ENCODE measurements around the gene AGO4. TPM values are rescaled to one million over a fixed set of nuclear protein-coding genes. Genes with fewer than 3 reads are reported as not detected.
"Not testable (repeated sequence)": the region's sequence is repeated elsewhere in the genome, so short reads cannot be mapped to it uniquely, and the experiment has no call there.

The AGO4 gene
- total and polyA plus RNA-seq, 4 donors, result 1.7 to 14.9 (median 7.3) TPM

DNA sequence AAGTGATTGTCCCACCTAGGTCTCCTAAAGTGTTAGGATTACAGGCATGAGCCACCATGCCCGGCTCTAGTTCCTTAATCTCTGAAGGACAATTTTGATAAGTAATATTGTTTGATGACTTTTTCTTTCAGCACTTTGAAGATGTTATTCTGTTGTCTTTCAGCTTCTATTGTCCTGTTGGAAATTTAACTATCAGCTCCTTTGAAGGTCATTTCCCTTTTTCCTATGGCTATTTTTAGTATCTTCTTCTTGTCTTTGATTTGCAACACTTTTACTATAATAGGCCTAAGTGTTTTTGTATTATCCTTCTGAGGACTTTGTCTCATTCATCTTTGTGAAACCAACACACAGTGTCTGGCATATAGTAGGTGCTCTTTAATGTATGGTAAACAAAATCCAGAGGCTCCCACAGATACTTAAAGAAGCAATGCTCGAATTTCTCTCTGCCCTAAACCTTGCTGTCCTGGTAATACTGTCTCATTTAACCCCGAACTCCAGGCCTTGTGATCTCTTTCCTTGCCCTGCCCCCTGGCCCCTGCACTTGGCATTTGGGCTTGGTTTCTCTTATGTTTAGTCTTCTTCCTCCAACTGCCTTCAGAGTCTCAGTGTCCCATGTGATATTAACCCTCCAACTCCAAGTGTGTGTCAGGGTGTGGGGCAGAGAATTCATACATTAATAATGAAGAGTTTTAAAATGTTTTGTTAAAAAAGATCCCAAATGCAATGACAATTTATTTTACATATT lies 56.2 kb downstream of the AGO4 start (continued):
- TF ChIP-seq, protein P1, sequence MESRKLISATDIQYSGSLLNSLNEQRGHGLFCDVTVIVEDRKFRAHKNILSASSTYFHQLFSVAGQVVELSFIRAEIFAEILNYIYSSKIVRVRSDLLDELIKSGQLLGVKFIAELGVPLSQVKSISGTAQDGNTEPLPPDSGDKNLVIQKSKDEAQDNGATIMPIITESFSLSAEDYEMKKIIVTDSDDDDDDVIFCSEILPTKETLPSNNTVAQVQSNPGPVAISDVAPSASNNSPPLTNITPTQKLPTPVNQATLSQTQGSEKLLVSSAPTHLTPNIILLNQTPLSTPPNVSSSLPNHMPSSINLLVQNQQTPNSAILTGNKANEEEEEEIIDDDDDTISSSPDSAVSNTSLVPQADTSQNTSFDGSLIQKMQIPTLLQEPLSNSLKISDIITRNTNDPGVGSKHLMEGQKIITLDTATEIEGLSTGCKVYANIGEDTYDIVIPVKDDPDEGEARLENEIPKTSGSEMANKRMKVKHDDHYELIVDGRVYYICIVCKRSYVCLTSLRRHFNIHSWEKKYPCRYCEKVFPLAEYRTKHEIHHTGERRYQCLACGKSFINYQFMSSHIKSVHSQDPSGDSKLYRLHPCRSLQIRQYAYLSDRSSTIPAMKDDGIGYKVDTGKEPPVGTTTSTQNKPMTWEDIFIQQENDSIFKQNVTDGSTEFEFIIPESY (IDR thresholded peaks at IDR 0.05), result no peak
- TF ChIP-seq NR2F2 (IDR thresholded peaks at IDR 0.05) (no peak), EGR1 (IDR thresholded peaks at IDR 0.05; ENCODE audit: low read depth in 2 of 2) (no peak), YY1 (IDR thresholded peaks at IDR 0.05) (no peak), RXRA (IDR thresholded peaks at IDR 0.05) (no peak), TAF1 (conservative IDR thresholded peaks at IDR 0.05) (no peak), FOXA1 (IDR thresholded peaks at IDR 0.05) (no peak), SP1 (IDR thresholded peaks at IDR 0.05) (no peak), HNF4G (IDR thresholded peaks at IDR 0.05) (no peak), HNF4A (conservative IDR thresholded peaks at IDR 0.05) (no peak)
- TF ChIP-seq, protein P2, sequence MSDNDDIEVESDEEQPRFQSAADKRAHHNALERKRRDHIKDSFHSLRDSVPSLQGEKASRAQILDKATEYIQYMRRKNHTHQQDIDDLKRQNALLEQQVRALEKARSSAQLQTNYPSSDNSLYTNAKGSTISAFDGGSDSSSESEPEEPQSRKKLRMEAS (IDR thresholded peaks at IDR 0.05), result no peak

DNA sequence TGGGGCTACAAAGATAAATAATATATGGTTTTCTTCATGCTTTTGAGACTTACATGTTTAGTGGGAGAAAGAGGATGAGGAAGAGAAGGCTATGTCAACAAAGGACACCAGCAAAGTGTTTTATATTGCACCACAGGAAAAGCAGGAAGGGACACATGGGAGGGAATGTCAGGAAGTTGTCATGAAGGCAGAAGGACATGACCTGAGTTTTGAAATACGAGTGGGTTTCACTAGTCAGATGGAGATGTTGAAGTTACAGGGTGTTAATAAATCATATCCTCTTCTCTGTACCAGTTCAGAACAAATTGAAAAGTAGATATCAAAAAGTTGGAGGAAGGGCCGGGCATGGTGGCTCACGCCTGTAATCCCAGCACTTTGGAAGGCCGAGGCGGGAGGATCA lies 57.0 kb downstream of the AGO4 start:
- H3K4me1 ChIP-seq (ENCODE audit: control insufficient read depth in 4 of 4, insufficient read depth in 4 of 4, low read length in 3 of 4), result peaks cover 0 to 3% (median 0%) of the 10 kb centered on the region in 4 donors
- DNase-seq (ENCODE audit: low spot score), result no peak
- TF ChIP-seq SP1 (IDR thresholded peaks at IDR 0.05) (no peak), JUND (IDR thresholded peaks at IDR 0.05) (no peak), TAF1 (conservative IDR thresholded peaks at IDR 0.05) (no peak)
- TF ChIP-seq, protein P3, sequence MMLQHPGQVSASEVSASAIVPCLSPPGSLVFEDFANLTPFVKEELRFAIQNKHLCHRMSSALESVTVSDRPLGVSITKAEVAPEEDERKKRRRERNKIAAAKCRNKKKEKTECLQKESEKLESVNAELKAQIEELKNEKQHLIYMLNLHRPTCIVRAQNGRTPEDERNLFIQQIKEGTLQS (IDR thresholded peaks at IDR 0.05), result no peak
- no peaks in the 10 kb centered on the region for H3K36me3 ChIP-seq (ENCODE audit: control insufficient read depth in 4 of 4, insufficient read depth in 3 of 4, low read depth in 1 of 4, low read length in 3 of 4)
- no peak overlapping the region for H3K4me3 ChIP-seq (ENCODE audit: low read depth in 1 of 3, low read length in 3 of 3)
- 83% methylated on average over 5 of the region's 5 CpGs for WGBS
- no peaks in the 10 kb centered on the region for H3K27me3 ChIP-seq (ENCODE audit: control insufficient read depth in 4 of 4, insufficient read depth in 4 of 4, low read length in 3 of 4)
- no peak overlapping the region for H3K9ac ChIP-seq (ENCODE audit: low read depth in 1 of 2, low read length in 2 of 2)
- no peaks in the 10 kb centered on the region for H3K9me3 ChIP-seq (ENCODE audit: control insufficient read depth in 4 of 4, low read length in 3 of 4)
- H3K27ac ChIP-seq (ENCODE audit: low read depth in 1 of 2, low read length in 2 of 2), result no peak overlapping the region

DNA sequence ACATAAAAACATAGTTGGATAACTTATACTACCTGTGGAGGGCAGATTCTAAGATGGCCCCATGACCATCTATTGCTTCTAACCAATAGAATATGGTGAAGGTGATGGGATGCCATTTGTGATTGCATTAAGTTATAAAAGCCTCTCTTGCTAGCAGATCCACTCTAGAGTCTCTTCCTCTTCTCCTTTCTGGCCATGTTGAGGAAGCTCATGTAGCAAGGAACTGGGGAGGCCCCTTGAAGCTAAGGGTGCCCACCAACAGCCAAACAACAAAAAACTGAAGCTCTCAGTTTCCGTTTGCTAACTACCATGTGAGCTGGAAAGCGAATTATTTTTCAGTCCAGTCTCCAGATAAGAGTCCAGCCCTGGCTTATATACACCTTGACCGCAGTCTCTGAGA lies 59.2 kb downstream of the AGO4 start:
- WGBS, result 82% methylated on average over 3 of the region's 3 CpGs
- Histone ChIP-seq H3K4me1 (ENCODE audit: control insufficient read depth in 4 of 4, insufficient read depth in 4 of 4, low read length in 3 of 4) (peaks cover 0 to 3% (median 0%) of the 10 kb centered on the region in 4 donors), H3K27me3 (ENCODE audit: control insufficient read depth in 4 of 4, insufficient read depth in 4 of 4, low read length in 3 of 4) (no peaks in the 10 kb centered on the region), H3K9ac (ENCODE audit: low read depth in 1 of 2, low read length in 2 of 2) (no peak overlapping the region), H3K9me3 (ENCODE audit: control insufficient read depth in 4 of 4, low read length in 3 of 4) (no peaks in the 10 kb centered on the region), H3K27ac (ENCODE audit: low read depth in 1 of 2, low read length in 2 of 2) (no peak overlapping the region), H3K36me3 (ENCODE audit: control insufficient read depth in 4 of 4, insufficient read depth in 3 of 4, low read depth in 1 of 4, low read length in 3 of 4) (no peaks in the 10 kb centered on the region), H3K4me3 (ENCODE audit: low read depth in 1 of 3, low read length in 3 of 3) (no peak overlapping the region)
- DNase-seq (ENCODE audit: low spot score), result no peak
- TF ChIP-seq, protein P4, sequence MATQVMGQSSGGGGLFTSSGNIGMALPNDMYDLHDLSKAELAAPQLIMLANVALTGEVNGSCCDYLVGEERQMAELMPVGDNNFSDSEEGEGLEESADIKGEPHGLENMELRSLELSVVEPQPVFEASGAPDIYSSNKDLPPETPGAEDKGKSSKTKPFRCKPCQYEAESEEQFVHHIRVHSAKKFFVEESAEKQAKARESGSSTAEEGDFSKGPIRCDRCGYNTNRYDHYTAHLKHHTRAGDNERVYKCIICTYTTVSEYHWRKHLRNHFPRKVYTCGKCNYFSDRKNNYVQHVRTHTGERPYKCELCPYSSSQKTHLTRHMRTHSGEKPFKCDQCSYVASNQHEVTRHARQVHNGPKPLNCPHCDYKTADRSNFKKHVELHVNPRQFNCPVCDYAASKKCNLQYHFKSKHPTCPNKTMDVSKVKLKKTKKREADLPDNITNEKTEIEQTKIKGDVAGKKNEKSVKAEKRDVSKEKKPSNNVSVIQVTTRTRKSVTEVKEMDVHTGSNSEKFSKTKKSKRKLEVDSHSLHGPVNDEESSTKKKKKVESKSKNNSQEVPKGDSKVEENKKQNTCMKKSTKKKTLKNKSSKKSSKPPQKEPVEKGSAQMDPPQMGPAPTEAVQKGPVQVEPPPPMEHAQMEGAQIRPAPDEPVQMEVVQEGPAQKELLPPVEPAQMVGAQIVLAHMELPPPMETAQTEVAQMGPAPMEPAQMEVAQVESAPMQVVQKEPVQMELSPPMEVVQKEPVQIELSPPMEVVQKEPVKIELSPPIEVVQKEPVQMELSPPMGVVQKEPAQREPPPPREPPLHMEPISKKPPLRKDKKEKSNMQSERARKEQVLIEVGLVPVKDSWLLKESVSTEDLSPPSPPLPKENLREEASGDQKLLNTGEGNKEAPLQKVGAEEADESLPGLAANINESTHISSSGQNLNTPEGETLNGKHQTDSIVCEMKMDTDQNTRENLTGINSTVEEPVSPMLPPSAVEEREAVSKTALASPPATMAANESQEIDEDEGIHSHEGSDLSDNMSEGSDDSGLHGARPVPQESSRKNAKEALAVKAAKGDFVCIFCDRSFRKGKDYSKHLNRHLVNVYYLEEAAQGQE (IDR thresholded peaks at IDR 0.05), result no peak
- no peak for TF ChIP-seq HNF4G (IDR thresholded peaks at IDR 0.05)
- TF ChIP-seq, protein P3 (IDR thresholded peaks at IDR 0.05), result no peak

DNA sequence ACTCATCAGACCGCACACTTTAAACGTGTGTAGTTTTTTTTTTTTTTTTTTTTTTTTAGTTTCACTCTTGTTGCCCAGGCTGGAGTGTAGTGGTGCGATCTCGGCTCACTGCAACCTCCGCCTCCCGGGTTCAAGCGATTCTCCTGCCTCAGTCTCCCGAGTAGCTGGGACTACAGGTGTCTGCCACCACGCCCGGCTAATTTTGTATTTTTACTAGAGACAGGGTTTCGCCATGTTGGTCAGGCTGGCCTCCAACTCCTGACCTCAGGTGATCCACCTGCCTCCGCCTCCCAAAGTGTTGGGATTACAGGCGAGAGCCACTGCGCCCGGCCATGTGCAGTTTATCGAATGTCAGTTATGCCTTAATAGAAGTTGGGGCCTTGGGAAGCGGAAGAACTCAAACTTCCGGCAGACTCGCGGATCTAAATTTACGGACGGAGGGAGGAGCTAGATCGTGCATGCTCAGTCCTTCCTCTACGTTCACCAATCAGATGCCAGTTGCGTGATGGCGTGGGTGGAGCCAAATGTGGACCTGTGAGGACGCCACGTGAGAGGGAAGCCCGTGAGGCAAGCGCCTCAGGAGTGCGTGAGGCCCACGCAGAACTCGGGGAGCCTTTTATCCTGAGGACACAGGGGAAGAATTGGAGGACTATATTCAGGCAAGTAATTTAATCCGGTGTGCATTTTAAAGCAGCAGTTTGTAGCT lies 61.6 kb downstream of the AGO4 start:
- not testable (repeated sequence) for DNase-seq (ENCODE audit: low spot score); H3K9me3 ChIP-seq (ENCODE audit: control insufficient read depth in 4 of 4, low read length in 3 of 4); H3K27me3 ChIP-seq (ENCODE audit: control insufficient read depth in 4 of 4, insufficient read depth in 4 of 4, low read length in 3 of 4); H3K4me3 ChIP-seq (ENCODE audit: low read depth in 1 of 3, low read length in 3 of 3); H3K9ac ChIP-seq (ENCODE audit: low read depth in 1 of 2, low read length in 2 of 2); H3K27ac ChIP-seq (ENCODE audit: low read depth in 1 of 2, low read length in 2 of 2); H3K36me3 ChIP-seq (ENCODE audit: control insufficient read depth in 4 of 4, insufficient read depth in 3 of 4, low read depth in 1 of 4, low read length in 3 of 4); H3K4me1 ChIP-seq (ENCODE audit: control insufficient read depth in 4 of 4, insufficient read depth in 4 of 4, low read length in 3 of 4)
- 92% methylated on average over 34 of the region's 34 CpGs for WGBS
